HepG2 (cell line): Measurements from ENCODE around the gene CD109. TPM values are rescaled to one million over a fixed set of nuclear protein-coding genes. Genes with fewer than 3 reads are reported as not detected.

ENCODE experiments used
- ATAC-seq: fragments of 200-7000 bp; cut with Tn5 transposase; 3 replicates; pipeline ENCODE4 v1.9.1; 2020; ENCODE audit warnings: mild to moderate bottlenecking, moderate library complexity
- BruUV-seq: library from RNA; stranded (reverse); fragments of 400-500 nt; replicated peaks from 2 replicates; lab custom pipeline; 2021; lab: Mats Ljungman, UMichigan
- CTCF ChIA-PET: fragments of 300-600 bp; formaldehyde crosslinking; extraction: SDS; loops from one replicate; lab custom pipeline; 2021; ENCODE audit warnings: low total read pairs, inconsistent platforms, low intra/inter-chr PET ratio; lab: Yijun Ruan, JAX
- POLR2A ChIA-PET: fragments of 350-600 bp; sonication (Branson Sonifier 250); formaldehyde crosslinking; loops from one replicate; lab custom pipeline; 2020; ENCODE audit warnings: antibody characterized with exemption, inconsistent platforms; lab: Yijun Ruan, JAX
- DNase-seq: peaks from one replicate; pipeline ENCODE4 v3.0.0-alpha.2; 2015; ENCODE audit warnings: low spot score
- FAIRE-seq: peaks from 3 replicates; lab custom pipeline; 2011; peaks lifted over from hg19 to GRCh38; lab: Jason Lieb, UNC
- H2AFZ ChIP-seq: one replicate; pipeline ENCODE4 v1.6.1; 2011; ENCODE audit warnings: low read length, inconsistent platforms
- H3K27ac ChIP-seq: fragments of 300-600 bp; 3 replicates; pipeline ENCODE4 v1.8.0; 2011; ENCODE audit warnings: mixed run types, mild to moderate bottlenecking, mixed read lengths, low read length, inconsistent platforms; ENCODE audit not compliant: insufficient read depth; ENCODE audit errors: extremely low read length
- H3K27me3 ChIP-seq, 2 experiments: fragments of 200-600 bp in 1 of 2; 2 replicates in 1 of 2; 3 replicates in 1 of 2; pipeline versions ENCODE4 v1.6.0 to v1.8.0; 2011; ENCODE audit warnings: low read length in 2 of 2, mild to moderate bottlenecking in 2 of 2, moderate library complexity in 2 of 2, inconsistent platforms in 1 of 2; ENCODE audit not compliant: insufficient read depth in 2 of 2, control insufficient read depth in 1 of 2
- H3K36me3 ChIP-seq, 2 experiments: fragments of 200-600 bp in 1 of 2; replicated peaks in 1 of 2; 2 replicates in 1 of 2; 3 replicates in 1 of 2; pipeline versions ENCODE4 v1.5.1 to v1.8.0; 2011; ENCODE audit warnings: low read length in 2 of 2, inconsistent platforms in 1 of 2; ENCODE audit not compliant: insufficient read depth in 2 of 2, control insufficient read depth in 1 of 2
- H3K4me1 ChIP-seq: 2 replicates; pipeline ENCODE4 v1.5.1; 2012; ENCODE audit warnings: low read length, inconsistent platforms; ENCODE audit not compliant: insufficient read depth
- H3K4me2 ChIP-seq: 2 replicates; pipeline ENCODE4 v1.6.0; 2011; ENCODE audit warnings: low read depth, low read length, inconsistent platforms
- H3K4me3 ChIP-seq, 3 experiments: fragments of 200-600 bp in 1 of 3; sonication (generic), shearing (Covaris generic) in 1 of 3; replicated peaks in 1 of 3; 2 replicates each; pipeline ENCODE4 v1.5.1; 2011 to 2016; ENCODE audit warnings: low read length in 3 of 3, inconsistent platforms in 2 of 3, low read depth in 2 of 3, mild to moderate bottlenecking in 2 of 3, control low read depth in 1 of 3, mixed read lengths in 1 of 3; ENCODE audit not compliant: insufficient read depth in 1 of 3
- H3K79me2 ChIP-seq: one replicate; pipeline ENCODE4 v1.6.1; 2011; ENCODE audit warnings: low read length, inconsistent platforms; ENCODE audit not compliant: insufficient read depth
- H3K9ac ChIP-seq: 2 replicates; pipeline ENCODE4 v1.6.0; 2011; ENCODE audit warnings: mild to moderate bottlenecking, low read depth, low read length, inconsistent platforms; ENCODE audit not compliant: insufficient read depth
- H3K9me3 ChIP-seq: 2 replicates; pipeline ENCODE4 v1.5.1; 2012; ENCODE audit warnings: mild to moderate bottlenecking, low read length
- H4K20me1 ChIP-seq: 2 replicates; pipeline ENCODE4 v1.6.0; 2011; ENCODE audit warnings: inconsistent platforms, mild to moderate bottlenecking, low read length, moderate library complexity; ENCODE audit not compliant: insufficient read depth
- FOXM1 ChIP-seq: sonication (generic); formaldehyde crosslinking; IDR thresholded peaks from 2 replicates; pipeline ENCODE4 v1.5.0; 2020; ENCODE audit warnings: missing genetic modification reagents
- GATAD2A ChIP-seq: IDR thresholded peaks from 2 replicates; pipeline ENCODE4 v1.6.1; 2016
- HNF4A ChIP-seq: sonication (generic); formaldehyde crosslinking; IDR thresholded peaks from 2 replicates; pipeline ENCODE4 v1.4.0; 2020; ENCODE audit warnings: missing genetic modification reagents
- HOXD1 ChIP-seq: sonication (generic); formaldehyde crosslinking; IDR thresholded peaks from 2 replicates; pipeline ENCODE4 v1.5.0; 2020; ENCODE audit warnings: missing genetic modification reagents
- MLXIP ChIP-seq: sonication (generic); formaldehyde crosslinking; IDR thresholded peaks from 2 replicates; pipeline ENCODE4 v1.9.0; 2021; ENCODE audit warnings: missing genetic modification reagents, borderline replicate concordance
- NFATC3 ChIP-seq: sonication (generic); formaldehyde crosslinking; IDR thresholded peaks from 2 replicates; pipeline ENCODE4 v1.5.1; 2020; ENCODE audit warnings: mild to moderate bottlenecking, missing genetic modification reagents
- NR2F2 ChIP-seq: IDR thresholded peaks from 2 replicates; pipeline ENCODE4 v1.6.1; 2012; ENCODE audit warnings: low read depth, inconsistent platforms, borderline replicate concordance
- PAX8 ChIP-seq: sonication (generic); formaldehyde crosslinking; IDR thresholded peaks from 2 replicates; pipeline ENCODE4 v1.8.0; 2022; ENCODE audit warnings: mild to moderate bottlenecking, missing genetic modification reagents, borderline replicate concordance
- PCBP1 ChIP-seq: fragments of 200-400 bp; formaldehyde crosslinking; IDR thresholded peaks from 2 replicates; pipeline ENCODE4 v1.6.1; 2017; ENCODE audit warnings: mild to moderate bottlenecking, low read depth, low read length, borderline replicate concordance
- ZBTB46 ChIP-seq: sonication (generic); formaldehyde crosslinking; IDR thresholded peaks from 2 replicates; pipeline ENCODE4 v1.4.0; 2020; ENCODE audit warnings: mild to moderate bottlenecking, missing genetic modification reagents, borderline replicate concordance
- ZNF143 ChIP-seq: sonication (generic); formaldehyde crosslinking; IDR thresholded peaks from 2 replicates; pipeline ENCODE4 v1.4.0; 2020; ENCODE audit warnings: missing genetic modification reagents
- ZNF17 ChIP-seq: sonication (generic); formaldehyde crosslinking; IDR thresholded peaks from 2 replicates; pipeline ENCODE4 v1.5.0; 2020; ENCODE audit warnings: mild to moderate bottlenecking, missing genetic modification reagents
- ZNF230 ChIP-seq: sonication (generic); formaldehyde crosslinking; IDR thresholded peaks from 2 replicates; pipeline ENCODE4 v1.4.0; 2020; ENCODE audit warnings: mild to moderate bottlenecking, missing genetic modification reagents
- ZNF44 ChIP-seq: sonication (generic); formaldehyde crosslinking; IDR thresholded peaks from 2 replicates; pipeline ENCODE4 v1.5.1; 2020; ENCODE audit warnings: mild to moderate bottlenecking, missing genetic modification reagents
- WGBS: methylation state at CpG from one replicate; pipeline ENCODE4 v1.1.6; 2017; ENCODE audit warnings: low lambda C conversion rate; 5-methylcytosine and 5-hydroxymethylcytosine counted together
- in situ Hi-C: cut with HindIII; loops from 2 replicates; pipeline ENCODE4 v1.10.0; 2017; ENCODE audit warnings: low pct_unique_long_range_greater_than_20kb; ENCODE audit not compliant: extremely low pct_ligation_motif_present
- intact Hi-C: fragments of 100-400 bp; cut with micrococcal nuclease; formaldehyde crosslinking; loops from one replicate; pipeline ENCODE4 v1.10.0; 2022; ENCODE audit not compliant: unreplicated experiment
- polyA plus RNA-seq, 8 experiments: library from polyadenylated mRNA; depleted of rRNA in 3 of 8; stranded (reverse) in 7 of 8; unstranded in 1 of 8; fragments of >200 nt; fragmentation: Illumina TruSeq in 4 of 8; extraction: Trizol in 4 of 8; gene quantifications; 2 replicates each; pipeline versions ENCODE4 v1.2.1 to v1.2.3, GENCODE V29; 2011 to 2016; ENCODE audit warnings: low read depth in 4 of 8, missing spikeins in 1 of 8, mixed read lengths in 1 of 8; ENCODE audit not compliant: insufficient read depth in 1 of 8
- total RNA-seq, 5 experiments: library from RNA; depleted of rRNA; stranded (reverse); fragments of >200 nt; fragmentation: Illumina TruSeq; extraction: Trizol; gene quantifications; 2 replicates each; pipeline ENCODE4 v1.2.3, GENCODE V29; 2016; ENCODE audit warnings: low read depth in 1 of 5
- TF ChIP-seq, protein P1 (sequence below): fragments of 450-650 bp; IDR thresholded peaks from 2 replicates; pipeline ENCODE4 v1.6.1; 2017

Gene CD109
- total and polyA plus RNA-seq, 2 of the 13 experiments (the other 11 are each of a cell fraction or from before 2014, with no cell fraction given), result 0.93 to 2.1 TPM

DNA sequence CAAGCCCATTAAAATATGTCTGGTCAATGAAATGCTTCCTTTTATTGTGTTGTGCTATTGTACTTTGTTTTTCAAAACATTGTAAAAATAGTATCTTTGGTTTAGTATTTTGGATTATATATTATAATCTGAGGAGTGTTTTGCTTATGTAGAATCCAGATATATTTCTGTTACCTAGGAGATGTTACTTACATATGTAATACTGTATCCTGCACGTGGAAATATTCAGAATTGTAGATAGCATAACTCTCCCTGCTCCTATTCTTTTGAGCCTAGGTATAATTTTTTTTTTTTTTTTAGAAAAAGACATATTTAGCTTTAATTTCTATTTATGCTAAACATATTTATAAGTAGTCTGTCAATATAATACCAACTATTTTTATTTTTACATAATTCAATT lies 130.6 kb downstream of the CD109 start:
- DNase-seq, result no peak
- Histone ChIP-seq H3K79me2 (no peaks in the 10 kb centered on the region), H4K20me1 (no peaks in the 10 kb centered on the region), H3K9me3 (no peaks in the 10 kb centered on the region), H3K27ac (no peak overlapping the region), H3K4me3 (no peak overlapping the region), H3K4me1 (no peaks in the 10 kb centered on the region), H3K27me3 (no peaks in the 10 kb centered on the region), H3K9ac (no peak overlapping the region), H2AFZ (no peak overlapping the region), H3K36me3 (no peaks in the 10 kb centered on the region), H3K4me2 (no peak overlapping the region)
- no TSS peak for BruUV-seq
- TF ChIP-seq ZNF230 (CRISPR knock-in tag) (no peak), ZBTB46 (CRISPR knock-in tag) (no peak), ZNF143 (CRISPR knock-in tag) (no peak), FOXM1 (CRISPR knock-in tag) (no peak)
- ChIA-PET CTCF (no interaction called here), POLR2A (no interaction called here)
- intact Hi-C loops, result no loop called here
- FAIRE-seq, result no peak
- in situ Hi-C loops, result no loop called here
- ATAC-seq, result no peak
- 23% methylated on average over 1 of the region's 1 CpG for WGBS

- H3K9ac ChIP-seq, result no peak overlapping the region
- H3K36me3 ChIP-seq, result no peaks in the 10 kb centered on the region
- ChIA-PET CTCF (no interaction called here), POLR2A (no interaction called here)
- H3K27me3 ChIP-seq, result no peaks in the 10 kb centered on the region
- FAIRE-seq, result no peak
- no peaks in the 10 kb centered on the region for H3K79me2 ChIP-seq
- intact Hi-C loops, result no loop called here
- no TSS peak for BruUV-seq
- no peak overlapping the region for H3K4me2 ChIP-seq
- no peaks in the 10 kb centered on the region for H4K20me1 ChIP-seq
- WGBS, result 33% methylated on average over 2 of the region's 2 CpGs
- ATAC-seq, result no peak
- DNase-seq, result no peak
- H3K4me1 ChIP-seq, result no peaks in the 10 kb centered on the region
- no peak overlapping the region for H3K27ac ChIP-seq
- H3K4me3 ChIP-seq, result no peak overlapping the region
- H3K9me3 ChIP-seq, result no peaks in the 10 kb centered on the region
- H2AFZ ChIP-seq, result no peak overlapping the region
- in situ Hi-C loops, result no loop called here
- TF ChIP-seq NR2F2 (no peak), HOXD1 (CRISPR knock-in tag) (no peak), PAX8 (no peak), ZNF44 (CRISPR knock-in tag) (no peak), MLXIP (no peak), ZNF17 (no peak), GATAD2A (CRISPR knock-in tag) (no peak), HNF4A (CRISPR knock-in tag) (no peak), NFATC3 (CRISPR knock-in tag) (no peak), PCBP1 (no peak)
- TF ChIP-seq, protein P1, sequence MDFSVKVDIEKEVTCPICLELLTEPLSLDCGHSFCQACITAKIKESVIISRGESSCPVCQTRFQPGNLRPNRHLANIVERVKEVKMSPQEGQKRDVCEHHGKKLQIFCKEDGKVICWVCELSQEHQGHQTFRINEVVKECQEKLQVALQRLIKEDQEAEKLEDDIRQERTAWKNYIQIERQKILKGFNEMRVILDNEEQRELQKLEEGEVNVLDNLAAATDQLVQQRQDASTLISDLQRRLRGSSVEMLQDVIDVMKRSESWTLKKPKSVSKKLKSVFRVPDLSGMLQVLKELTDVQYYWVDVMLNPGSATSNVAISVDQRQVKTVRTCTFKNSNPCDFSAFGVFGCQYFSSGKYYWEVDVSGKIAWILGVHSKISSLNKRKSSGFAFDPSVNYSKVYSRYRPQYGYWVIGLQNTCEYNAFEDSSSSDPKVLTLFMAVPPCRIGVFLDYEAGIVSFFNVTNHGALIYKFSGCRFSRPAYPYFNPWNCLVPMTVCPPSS, result no peak
These were observed 134.1 kb downstream of the CD109 start for GRCh38 chr6:73830119-73830518.
